Measurements from ENCODE around the gene OOSP4A.

- TF ChIP-seq, protein P1, sequence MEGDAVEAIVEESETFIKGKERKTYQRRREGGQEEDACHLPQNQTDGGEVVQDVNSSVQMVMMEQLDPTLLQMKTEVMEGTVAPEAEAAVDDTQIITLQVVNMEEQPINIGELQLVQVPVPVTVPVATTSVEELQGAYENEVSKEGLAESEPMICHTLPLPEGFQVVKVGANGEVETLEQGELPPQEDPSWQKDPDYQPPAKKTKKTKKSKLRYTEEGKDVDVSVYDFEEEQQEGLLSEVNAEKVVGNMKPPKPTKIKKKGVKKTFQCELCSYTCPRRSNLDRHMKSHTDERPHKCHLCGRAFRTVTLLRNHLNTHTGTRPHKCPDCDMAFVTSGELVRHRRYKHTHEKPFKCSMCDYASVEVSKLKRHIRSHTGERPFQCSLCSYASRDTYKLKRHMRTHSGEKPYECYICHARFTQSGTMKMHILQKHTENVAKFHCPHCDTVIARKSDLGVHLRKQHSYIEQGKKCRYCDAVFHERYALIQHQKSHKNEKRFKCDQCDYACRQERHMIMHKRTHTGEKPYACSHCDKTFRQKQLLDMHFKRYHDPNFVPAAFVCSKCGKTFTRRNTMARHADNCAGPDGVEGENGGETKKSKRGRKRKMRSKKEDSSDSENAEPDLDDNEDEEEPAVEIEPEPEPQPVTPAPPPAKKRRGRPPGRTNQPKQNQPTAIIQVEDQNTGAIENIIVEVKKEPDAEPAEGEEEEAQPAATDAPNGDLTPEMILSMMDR (IDR thresholded peaks at IDR 0.05): no peak
- TF ChIP-seq POLR2A (IDR thresholded peaks at IDR 0.05) (no peak), POLR2AphosphoS5 (IDR thresholded peaks at IDR 0.05) (no peak)
Observed at GRCh38 chr11:59965424-59965823, 1.6 kb downstream of the OOSP4A start.

Measured in suprapubic skin (tissue), 4 donors.